Medulla oblongata (tissue), 1 donor: ENCODE measurements around the gene CYSRT1.
"Not testable (repeated sequence)": the region's sequence is repeated elsewhere in the genome, so short reads cannot be mapped to it uniquely, and the experiment has no call there.

ENCODE experiments used
- DNase-seq: peaks from one replicate; pipeline ENCODE4 v3.0.0-alpha.2; 2015; ENCODE audit errors: extremely low spot score

Gene CYSRT1

GRCh38 chr9:137252555-137253506, 27.9 kb downstream of the CYSRT1 start:
- no peak for DNase-seq

GRCh38 chr9:137253717-137254623, 29.0 kb downstream of the CYSRT1 start:
- DNase-seq, result no peak

GRCh38 chr9:137254624-137255447, 29.9 kb downstream of the CYSRT1 start, which contains the start of gene NELFB:
Gene NELFB, plus strand, starts transcription at chr9:137255327.
- peak; percentile 91 for DNase-seq

GRCh38 chr9:137255448-137256114, 30.6 kb downstream of the CYSRT1 start:
- DNase-seq, result no peak

GRCh38 chr9:137256362-137256761, 31.4 kb downstream of the CYSRT1 start:
- DNase-seq, result no peak

- DNase-seq, result no peak
These were observed 31.9 kb downstream of the CYSRT1 start for GRCh38 chr9:137256856-137257255.

GRCh38 chr9:137262173-137262908, 37.4 kb downstream of the CYSRT1 start:
- DNase-seq, result not testable (repeated sequence)

GRCh38 chr9:137262909-137263285, 37.9 kb downstream of the CYSRT1 start:
- DNase-seq, result no peak

- DNase-seq, result no peak
These were observed 38.5 kb downstream of the CYSRT1 start for GRCh38 chr9:137263506-137263905.

- no peak for DNase-seq
These were observed 39.1 kb downstream of the CYSRT1 start for GRCh38 chr9:137264067-137264466.

- DNase-seq, result no peak
These were observed 40.7 kb downstream of the CYSRT1 start for GRCh38 chr9:137265496-137266161.

- no peak for DNase-seq
These were observed 41.2 kb downstream of the CYSRT1 start for GRCh38 chr9:137266162-137266527.

- DNase-seq, result no peak
These were observed 41.8 kb downstream of the CYSRT1 start for GRCh38 chr9:137266585-137267453.

- DNase-seq, result no peak
These were observed 43.0 kb downstream of the CYSRT1 start for GRCh38 chr9:137267933-137268355.

GRCh38 chr9:137268538-137269201, 43.7 kb downstream of the CYSRT1 start:
- DNase-seq, result no peak

- no peak for DNase-seq
These were observed 44.3 kb downstream of the CYSRT1 start for GRCh38 chr9:137269231-137269772.

GRCh38 chr9:137270929-137271695, 46.1 kb downstream of the CYSRT1 start:
- DNase-seq, result no peak
